ENCODE results near the gene LRRC58. TPM values are rescaled to one million over a fixed set of nuclear protein-coding genes. Genes with fewer than 3 reads are reported as not detected.

LRRC58 gene
- total RNA-seq, 6 experiments from 2014 or later, result 14.2 to 17.9 (median 16.3) TPM

- DNase-seq, result no peak
- Mint-ChIP-seq H3K9me3 (no peaks in the 10 kb centered on the region), H3K36me3 (ENCODE audit: low read depth) (no peaks in the 10 kb centered on the region; the same call in 1 of the 2 replicates), H3K4me3 (peak within 1 kb of the TSS; percentile 83), H3K27ac (no peak within 1 kb of the TSS), H3K4me1 (ENCODE audit: low read depth) (no peaks in the 10 kb centered on the region), H3K27me3 (ENCODE audit: insufficient read depth) (peaks cover 48% of the 10 kb centered on the region)
- no peak for TF ChIP-seq CTCF (IDR thresholded peaks at IDR 0.05)
These were observed 64.2 kb downstream of the LRRC58 start, which contains the start of gene GPR156 for GRCh38 chr3:120284747-120285507. Gene GPR156, minus strand, starts transcription at chr3:120285222. Its CDS starts 41,124 bp downstream, at chr3:120244098.

- Mint-ChIP-seq H3K9me3 (no peaks in the 10 kb centered on the region), H3K27me3 (ENCODE audit: insufficient read depth) (peaks cover 43% of the 10 kb centered on the region)
These were observed 67.9 kb downstream of the LRRC58 start for GRCh38 chr3:120281261-120281660.

GRCh38 chr3:120280566-120280965 lies 68.6 kb downstream of the LRRC58 start:
- Mint-ChIP-seq H3K27me3 (ENCODE audit: insufficient read depth) (peaks cover 37% of the 10 kb centered on the region), H3K27ac (no peak overlapping the region)

More at GRCh38 chr3:120281261-120281660, 67.9 kb downstream of the LRRC58 start:
- DNase-seq, result no peak
- peaks cover 12% of the 10 kb centered on the region for H3K4me1 Mint-ChIP-seq (ENCODE audit: low read depth)
- H3K27ac Mint-ChIP-seq, result no peak overlapping the region
- H3K4me3 Mint-ChIP-seq, result no peak overlapping the region
- TF ChIP-seq CTCF (IDR thresholded peaks at IDR 0.05), result no peak
- H3K36me3 Mint-ChIP-seq (ENCODE audit: low read depth), result no peaks in the 10 kb centered on the region; the same call in 1 of the 2 replicates

GRCh38 chr3:120280026-120280425 lies 69.1 kb downstream of the LRRC58 start:
- H3K4me3 Mint-ChIP-seq, result no peak overlapping the region
- H3K4me1 Mint-ChIP-seq (ENCODE audit: low read depth), result peaks cover 12% of the 10 kb centered on the region
- no peak overlapping the region for H3K27ac Mint-ChIP-seq
- no peak for DNase-seq
- H3K9me3 Mint-ChIP-seq, result no peaks in the 10 kb centered on the region
- no peak for TF ChIP-seq CTCF (IDR thresholded peaks at IDR 0.05)
- H3K36me3 Mint-ChIP-seq (ENCODE audit: low read depth), result no peaks in the 10 kb centered on the region; the same call in 1 of the 2 replicates
- peaks cover 36% of the 10 kb centered on the region for H3K27me3 Mint-ChIP-seq (ENCODE audit: insufficient read depth)

More at GRCh38 chr3:120280566-120280965, 68.6 kb downstream of the LRRC58 start:
- H3K9me3 Mint-ChIP-seq, result no peaks in the 10 kb centered on the region
- no peaks in the 10 kb centered on the region; the same call in 1 of the 2 replicates for H3K36me3 Mint-ChIP-seq (ENCODE audit: low read depth)
- peaks cover 12% of the 10 kb centered on the region for H3K4me1 Mint-ChIP-seq (ENCODE audit: low read depth)
- no peak overlapping the region for H3K4me3 Mint-ChIP-seq
- DNase-seq, result no peak
- TF ChIP-seq CTCF (IDR thresholded peaks at IDR 0.05), result no peak

- Mint-ChIP-seq H3K4me3 (no peak overlapping the region), H3K9me3 (no peaks in the 10 kb centered on the region), H3K27me3 (ENCODE audit: insufficient read depth) (peaks cover 23% of the 10 kb centered on the region), H3K27ac (no peak overlapping the region), H3K36me3 (ENCODE audit: low read depth) (no peaks in the 10 kb centered on the region; the same call in 1 of the 2 replicates), H3K4me1 (ENCODE audit: low read depth) (peaks cover 12% of the 10 kb centered on the region)
- no peak for DNase-seq
- TF ChIP-seq CTCF (IDR thresholded peaks at IDR 0.05), result no peak
These were observed 72.4 kb downstream of the LRRC58 start for GRCh38 chr3:120276767-120277166.

Data from HFFc6 (cell line).